DOHH2 (cell line): ENCODE measurements around the gene KCNK5.

Experiments used
- H3F3A ChIP-seq: fragments of 200-600 bp; sonication (generic), shearing (Covaris generic); 2 replicates; pipeline ENCODE4 v1.6.0; 2016; ENCODE audit warnings: antibody characterized with exemption, mild to moderate bottlenecking; ENCODE audit not compliant: control insufficient read depth, insufficient read depth
- H3K27ac ChIP-seq: fragments of 200-600 bp; sonication (generic); 2 replicates; pipeline ENCODE4 v1.5.1; 2014; ENCODE audit warnings: low read depth, mild to moderate bottlenecking, low read length, moderate library complexity
- H3K27me3 ChIP-seq: fragments of 200-600 bp; sonication (generic); 2 replicates; pipeline ENCODE4 v1.6.1; 2014; ENCODE audit warnings: mild to moderate bottlenecking, low read length, mixed read lengths; ENCODE audit not compliant: control insufficient read depth
- H3K36me3 ChIP-seq: fragments of 200-600 bp; sonication (generic); 2 replicates; pipeline ENCODE4 v1.6.1; 2014; ENCODE audit warnings: mild to moderate bottlenecking, low read length, moderate library complexity, mixed read lengths; ENCODE audit not compliant: control insufficient read depth
- H3K4me1 ChIP-seq: fragments of 200-600 bp; sonication (generic); 2 replicates; pipeline ENCODE4 v1.6.1; 2014; ENCODE audit warnings: mild to moderate bottlenecking, low read length, mixed read lengths; ENCODE audit not compliant: control insufficient read depth
- H3K4me2 ChIP-seq: fragments of 200-600 bp; sonication (generic); 2 replicates; pipeline ENCODE4 v1.6.0; 2014; ENCODE audit warnings: mild to moderate bottlenecking, low read length, moderate library complexity
- H3K4me3 ChIP-seq: fragments of 200-600 bp; sonication (generic); 2 replicates; pipeline ENCODE4 v1.5.1; 2014; ENCODE audit warnings: mild to moderate bottlenecking, low read length, mixed read lengths
- H3K79me2 ChIP-seq: fragments of 200-600 bp; sonication (generic); 2 replicates; pipeline ENCODE4 v1.6.1; 2014; ENCODE audit warnings: mild to moderate bottlenecking, low read length, mixed read lengths; ENCODE audit not compliant: control insufficient read depth
- H3K9me2 ChIP-seq: fragments of 200-600 bp; sonication (generic); replicated peaks from 2 replicates; pipeline ENCODE4 v1.6.1; 2014; ENCODE audit warnings: mild to moderate bottlenecking, low read length, mixed read lengths; ENCODE audit not compliant: control insufficient read depth
- H3K9me3 ChIP-seq: fragments of 200-600 bp; sonication (generic); 2 replicates; pipeline ENCODE4 v1.6.1; 2014; ENCODE audit warnings: antibody characterized with exemption, low read length, mixed read lengths; ENCODE audit not compliant: control insufficient read depth, insufficient read depth
- H4K20me1 ChIP-seq: fragments of 200-600 bp; sonication (generic); 2 replicates; pipeline ENCODE4 v1.6.0; 2014; ENCODE audit warnings: low read depth, mild to moderate bottlenecking, antibody characterized with exemption, low read length, moderate library complexity; ENCODE audit not compliant: control insufficient read depth, insufficient read depth
- EZH2phosphoT487 ChIP-seq: fragments of 200-600 bp; sonication (generic); IDR thresholded peaks from 2 replicates; pipeline ENCODE4 v1.6.1; 2017; ENCODE audit warnings: borderline replicate concordance, mild to moderate bottlenecking, antibody characterized with exemption, low read length, moderate library complexity, mixed read lengths
- TF ChIP-seq, protein P1 (sequence below): fragments of 200-600 bp; sonication (generic); IDR thresholded peaks from one replicate; pipeline ENCODE4 v1.5.1; 2014; ENCODE audit warnings: antibody characterized with exemption, mild to moderate bottlenecking, low read depth, low read length; ENCODE audit not compliant: poor library complexity, severe bottlenecking

The KCNK5 gene

DNA sequence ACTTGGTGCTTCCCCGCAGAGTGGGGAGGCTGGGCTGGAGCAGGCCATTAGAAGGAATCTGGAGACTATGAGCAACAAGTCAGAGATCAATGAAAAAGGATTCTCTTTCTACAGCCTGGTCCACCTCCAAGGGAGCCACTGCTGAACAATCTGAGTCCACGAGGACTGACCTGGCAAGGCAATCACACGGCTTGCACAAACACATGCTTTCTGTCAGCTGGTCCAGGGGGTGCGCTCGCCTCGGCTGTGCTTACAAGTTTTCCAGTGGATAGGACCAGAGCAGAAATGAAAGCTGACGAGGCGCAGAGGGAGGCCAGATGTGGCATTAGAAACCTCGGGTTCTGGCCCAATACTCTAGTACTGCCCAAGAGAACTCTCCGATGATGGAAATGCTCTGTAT is 18.1 kb downstream of the KCNK5 start:
- H3K9me3 ChIP-seq, result no peaks in the 10 kb centered on the region
- no peak overlapping the region for H3K27ac ChIP-seq
- H3F3A ChIP-seq, result no peaks in the 10 kb centered on the region
- no peaks in the 10 kb centered on the region for H3K36me3 ChIP-seq
- no peaks in the 10 kb centered on the region for H4K20me1 ChIP-seq
- TF ChIP-seq EZH2phosphoT487, result no peak
- TF ChIP-seq, protein P1, sequence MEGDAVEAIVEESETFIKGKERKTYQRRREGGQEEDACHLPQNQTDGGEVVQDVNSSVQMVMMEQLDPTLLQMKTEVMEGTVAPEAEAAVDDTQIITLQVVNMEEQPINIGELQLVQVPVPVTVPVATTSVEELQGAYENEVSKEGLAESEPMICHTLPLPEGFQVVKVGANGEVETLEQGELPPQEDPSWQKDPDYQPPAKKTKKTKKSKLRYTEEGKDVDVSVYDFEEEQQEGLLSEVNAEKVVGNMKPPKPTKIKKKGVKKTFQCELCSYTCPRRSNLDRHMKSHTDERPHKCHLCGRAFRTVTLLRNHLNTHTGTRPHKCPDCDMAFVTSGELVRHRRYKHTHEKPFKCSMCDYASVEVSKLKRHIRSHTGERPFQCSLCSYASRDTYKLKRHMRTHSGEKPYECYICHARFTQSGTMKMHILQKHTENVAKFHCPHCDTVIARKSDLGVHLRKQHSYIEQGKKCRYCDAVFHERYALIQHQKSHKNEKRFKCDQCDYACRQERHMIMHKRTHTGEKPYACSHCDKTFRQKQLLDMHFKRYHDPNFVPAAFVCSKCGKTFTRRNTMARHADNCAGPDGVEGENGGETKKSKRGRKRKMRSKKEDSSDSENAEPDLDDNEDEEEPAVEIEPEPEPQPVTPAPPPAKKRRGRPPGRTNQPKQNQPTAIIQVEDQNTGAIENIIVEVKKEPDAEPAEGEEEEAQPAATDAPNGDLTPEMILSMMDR, result no peak
- no peaks in the 10 kb centered on the region for H3K9me2 ChIP-seq
- no peaks in the 10 kb centered on the region for H3K4me1 ChIP-seq
- H3K4me3 ChIP-seq, result no peak overlapping the region
- H3K27me3 ChIP-seq, result no peaks in the 10 kb centered on the region; the same call in 1 of the 2 replicates
- no peaks in the 10 kb centered on the region for H3K79me2 ChIP-seq
- no peak overlapping the region for H3K4me2 ChIP-seq

DNA sequence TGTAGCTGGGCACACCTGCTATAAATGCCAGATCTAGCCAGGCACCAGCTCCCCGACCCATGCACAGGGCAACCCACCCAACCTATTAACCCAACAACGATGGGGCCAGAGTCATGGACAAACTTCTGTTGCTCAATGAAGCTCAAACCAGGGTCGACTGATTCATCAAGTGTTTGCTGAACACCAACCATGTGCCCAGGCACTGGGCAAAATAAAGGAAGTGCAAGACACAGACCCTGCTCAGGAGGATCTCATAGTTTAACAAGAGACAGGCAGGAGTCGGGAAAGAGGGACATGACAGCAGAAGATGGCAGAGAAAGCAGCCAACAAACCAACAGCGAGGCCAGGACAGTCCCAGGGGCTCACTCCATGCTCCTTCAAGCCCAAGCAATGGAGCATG is 18.8 kb downstream of the KCNK5 start:
- no peak for TF ChIP-seq EZH2phosphoT487
- TF ChIP-seq, protein P1, result no peak
- no peaks in the 10 kb centered on the region for H3F3A ChIP-seq
- H3K9me2 ChIP-seq, result no peaks in the 10 kb centered on the region
- no peaks in the 10 kb centered on the region for H4K20me1 ChIP-seq
- no peak overlapping the region for H3K27ac ChIP-seq
- H3K9me3 ChIP-seq, result no peaks in the 10 kb centered on the region
- H3K4me3 ChIP-seq, result no peak overlapping the region
- no peaks in the 10 kb centered on the region for H3K36me3 ChIP-seq
- no peaks in the 10 kb centered on the region; the same call in 1 of the 2 replicates for H3K27me3 ChIP-seq
- no peaks in the 10 kb centered on the region for H3K4me1 ChIP-seq
- H3K79me2 ChIP-seq, result no peaks in the 10 kb centered on the region
- no peak overlapping the region for H3K4me2 ChIP-seq

DNA sequence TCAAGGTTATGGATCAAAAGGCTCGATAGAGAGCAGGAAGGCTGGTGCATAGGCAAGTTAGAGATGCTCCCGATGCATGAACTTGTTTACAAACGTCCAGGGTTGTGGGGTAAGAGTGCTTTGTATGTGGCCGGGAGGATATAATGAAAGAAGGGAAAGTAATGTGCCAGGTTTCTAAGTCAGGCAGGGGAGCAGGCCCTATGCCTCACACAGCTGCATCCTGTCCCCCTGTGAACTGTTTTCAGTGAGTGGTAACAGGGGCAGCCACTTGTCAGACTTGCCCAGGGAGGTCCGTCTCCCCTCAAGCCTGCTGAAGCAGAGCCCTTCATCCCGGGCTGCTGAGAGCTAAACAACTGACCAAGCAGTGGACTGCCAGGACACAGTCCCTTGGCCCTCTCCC is 19.4 kb downstream of the KCNK5 start:
- Histone ChIP-seq H3K4me1 (no peaks in the 10 kb centered on the region), H3K27ac (no peak overlapping the region), H3K36me3 (no peaks in the 10 kb centered on the region), H3K27me3 (no peaks in the 10 kb centered on the region; the same call in 1 of the 2 replicates), H3K79me2 (no peaks in the 10 kb centered on the region), H3F3A (no peaks in the 10 kb centered on the region), H3K9me3 (no peaks in the 10 kb centered on the region), H3K4me3 (no peak overlapping the region), H3K4me2 (no peak overlapping the region), H4K20me1 (no peaks in the 10 kb centered on the region), H3K9me2 (no peaks in the 10 kb centered on the region)
- no peak for TF ChIP-seq EZH2phosphoT487
- TF ChIP-seq, protein P1, result no peak

DNA sequence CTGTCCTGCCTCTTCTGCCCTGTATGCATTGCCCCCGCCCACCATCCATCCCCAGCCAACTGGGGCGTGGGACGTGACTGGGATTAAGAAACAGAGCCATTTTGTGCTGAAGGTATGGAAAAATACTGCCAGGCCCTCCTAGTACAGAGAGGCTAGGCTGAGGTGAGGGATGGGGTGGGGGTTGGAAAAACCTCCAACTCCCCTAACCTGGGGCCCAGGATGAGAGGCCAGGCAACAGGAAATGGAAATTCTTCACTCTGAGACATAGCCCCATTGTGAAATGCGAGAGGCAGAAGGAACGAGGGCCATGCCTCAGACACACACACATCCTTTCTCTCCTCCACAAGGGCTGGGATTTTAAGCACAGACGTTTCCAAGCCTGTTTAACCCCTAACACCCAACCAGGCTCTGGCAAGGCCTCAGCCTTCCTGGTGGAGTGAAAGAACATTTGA is 19.9 kb downstream of the KCNK5 start:
- Histone ChIP-seq H3K27ac (no peak overlapping the region), H3F3A (no peaks in the 10 kb centered on the region), H3K27me3 (no peaks in the 10 kb centered on the region; the same call in 1 of the 2 replicates), H3K4me3 (no peak overlapping the region), H3K9me2 (no peaks in the 10 kb centered on the region), H3K36me3 (no peaks in the 10 kb centered on the region), H3K79me2 (no peaks in the 10 kb centered on the region), H3K4me2 (no peak overlapping the region), H3K9me3 (no peaks in the 10 kb centered on the region), H4K20me1 (no peaks in the 10 kb centered on the region), H3K4me1 (no peaks in the 10 kb centered on the region)
- TF ChIP-seq, protein P1, result no peak
- no peak for TF ChIP-seq EZH2phosphoT487
